Left kidney (tissue), 2 donors: Measurements from ENCODE around the gene RBPJL. TPM values are rescaled to one million over a fixed set of nuclear protein-coding genes. Genes with fewer than 3 reads are reported as not detected.
"Not testable (repeated sequence)": the region's sequence is repeated elsewhere in the genome, so short reads cannot be mapped to it uniquely, and the experiment has no call there.

Experiments used
- DNase-seq: peaks from one replicate; pipeline ENCODE4 v3.0.0-alpha.2; 2013
- polyA plus RNA-seq: library from polyadenylated mRNA; unstranded; fragments of 120-200 nt; gene quantifications from one replicate; pipeline ENCODE4 v1.2.1, GENCODE V29; 2013; ENCODE audit not compliant: insufficient read length

The RBPJL gene
- polyA plus RNA-seq, 1 donor = not detected

DNA sequence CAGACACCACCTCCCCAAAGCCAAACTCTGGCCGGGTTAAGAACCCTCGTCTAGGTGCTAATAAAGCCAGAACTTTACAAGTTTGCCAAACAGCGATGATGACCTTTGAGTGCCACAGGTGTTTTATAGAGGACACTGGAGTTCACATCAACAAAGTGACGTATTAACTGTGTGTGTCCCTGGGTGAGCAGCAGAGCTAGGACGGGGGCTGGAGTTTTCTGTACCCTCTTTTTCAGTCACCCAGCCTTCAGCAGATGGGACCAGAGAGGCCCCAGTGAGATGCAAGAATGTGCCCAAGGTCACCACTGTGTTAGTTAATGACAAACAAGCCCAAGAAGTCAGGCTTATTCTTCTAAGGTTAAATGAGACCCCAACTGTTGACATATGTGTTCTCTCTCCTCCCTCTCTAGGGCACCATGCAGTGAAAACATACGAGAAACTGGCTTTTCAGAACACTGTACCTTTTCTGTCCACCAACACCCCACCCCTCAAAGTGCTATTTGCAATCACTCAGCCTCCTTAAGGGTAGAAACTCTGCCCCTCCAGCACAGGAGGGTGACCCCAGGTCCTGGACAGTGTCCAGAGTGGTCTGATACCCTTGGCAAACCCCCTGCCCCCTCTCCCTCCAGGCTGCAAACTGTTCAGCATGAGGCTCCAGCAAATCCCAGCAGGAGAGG, 36.4 kb downstream of the RBPJL start:
- no peak for DNase-seq

DNA sequence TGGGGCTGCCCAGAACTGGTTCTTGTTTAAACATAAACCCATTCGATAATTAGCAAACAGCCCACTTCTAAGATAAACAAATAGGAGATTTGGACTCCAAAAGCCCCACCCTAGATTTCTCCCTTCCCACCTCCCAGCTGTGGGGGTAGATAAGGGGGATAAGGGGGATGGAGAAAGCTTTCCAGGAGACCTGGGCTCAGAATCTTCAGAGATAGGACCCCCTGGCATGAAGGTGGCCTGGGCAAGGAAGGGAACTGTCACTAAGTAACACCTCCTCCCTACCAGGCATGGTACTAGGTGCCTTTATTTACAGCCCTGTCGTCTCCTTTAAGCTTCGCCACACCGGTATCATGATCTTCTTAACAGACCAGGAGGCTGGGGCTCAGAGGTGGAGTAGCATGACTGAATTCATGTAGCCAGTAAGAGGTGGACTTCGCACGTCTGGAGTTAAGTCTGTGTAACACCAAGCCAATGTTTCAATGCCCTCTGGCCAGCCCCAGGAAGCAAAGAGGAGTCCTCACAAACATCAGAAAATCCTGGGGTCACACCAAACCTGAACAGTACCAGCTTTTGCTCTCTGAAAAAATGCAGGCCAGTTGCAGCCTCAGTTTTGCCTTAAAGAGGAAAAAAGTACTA, 37.0 kb downstream of the RBPJL start:
- DNase-seq = no peak

GRCh38 chr20:45344168-45344860, 37.7 kb downstream of the RBPJL start:
- DNase-seq = no peak

GRCh38 chr20:45345104-45345936, 38.7 kb downstream of the RBPJL start:
- no peak for DNase-seq

GRCh38 chr20:45346291-45346718, 39.7 kb downstream of the RBPJL start:
- DNase-seq = no peak

GRCh38 chr20:45346851-45347250, 40.2 kb downstream of the RBPJL start:
- DNase-seq = no peak

GRCh38 chr20:45347297-45347935, 40.8 kb downstream of the RBPJL start:
- no peak for DNase-seq

DNA sequence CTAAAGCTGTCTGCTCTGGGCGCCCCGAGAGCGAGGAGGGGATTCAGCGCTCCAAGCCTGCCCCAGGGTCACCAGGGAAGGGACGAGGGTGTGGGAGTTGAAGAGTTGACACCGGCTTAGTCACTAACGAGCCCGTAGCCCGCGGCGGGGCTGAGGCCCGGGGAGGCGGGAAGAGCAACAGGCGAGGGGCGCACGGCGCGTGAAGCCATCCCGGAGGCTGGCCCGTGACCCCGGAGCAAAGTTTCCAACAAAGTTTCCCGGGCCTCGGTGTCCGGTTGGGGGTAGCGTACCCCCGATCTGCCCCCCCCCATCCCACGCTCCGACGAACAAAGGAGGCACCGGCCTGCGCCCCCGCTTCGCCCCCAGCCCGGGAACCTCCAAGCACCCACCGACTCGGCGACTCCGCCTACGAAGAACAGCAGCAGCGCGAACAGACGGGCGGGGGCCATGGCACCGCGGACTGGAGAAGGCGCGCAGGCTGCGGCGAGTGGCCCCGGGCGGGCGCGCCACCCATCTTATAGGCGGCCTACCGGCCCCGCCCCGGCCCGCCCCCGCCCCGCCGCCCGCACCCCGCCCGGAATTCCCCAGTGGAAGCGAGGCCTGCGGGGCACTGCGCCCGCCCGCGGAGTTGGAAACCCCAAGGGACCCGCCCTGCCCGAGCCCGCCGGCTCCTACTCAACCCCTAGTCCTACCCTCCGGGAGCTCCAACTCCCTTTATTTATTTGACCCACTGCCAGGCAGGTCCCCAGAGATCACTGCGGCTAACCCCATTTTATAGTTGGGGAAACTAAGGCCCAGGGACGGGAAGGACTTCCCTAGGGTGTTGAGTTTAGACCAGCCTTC, 41.5 kb downstream of the RBPJL start, which contains the start of gene SDC4:
SDC4 (minus strand) TSS at position 489 of the 843 bp plus-strand sequence; CDS start at position 449, 40 bp downstream.
- no peak for DNase-seq

DNA sequence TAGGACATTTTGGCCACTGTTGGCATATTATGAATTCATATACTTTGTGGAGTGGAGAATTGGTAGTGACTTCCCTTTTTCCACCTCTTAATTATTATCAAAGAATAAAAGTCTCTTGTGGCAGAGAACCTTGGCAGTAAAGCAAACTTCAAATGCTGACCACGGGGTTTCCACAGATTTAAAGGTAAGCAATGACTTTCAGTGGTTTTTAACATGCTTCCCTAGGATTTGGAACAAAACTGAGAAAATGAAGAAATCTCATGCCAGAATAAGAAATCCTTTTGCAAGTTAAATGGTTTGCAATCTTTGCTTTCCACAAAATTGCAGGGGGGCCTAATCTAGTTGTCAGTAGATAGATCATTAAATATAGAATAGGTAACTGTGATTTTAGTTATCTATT, 43.6 kb downstream of the RBPJL start:
- no peak for DNase-seq

- not testable (repeated sequence) for DNase-seq
These were observed 44.2 kb downstream of the RBPJL start for GRCh38 chr20:45350795-45351194.

GRCh38 chr20:45352729-45353128, 46.1 kb downstream of the RBPJL start:
- no peak for DNase-seq

DNA sequence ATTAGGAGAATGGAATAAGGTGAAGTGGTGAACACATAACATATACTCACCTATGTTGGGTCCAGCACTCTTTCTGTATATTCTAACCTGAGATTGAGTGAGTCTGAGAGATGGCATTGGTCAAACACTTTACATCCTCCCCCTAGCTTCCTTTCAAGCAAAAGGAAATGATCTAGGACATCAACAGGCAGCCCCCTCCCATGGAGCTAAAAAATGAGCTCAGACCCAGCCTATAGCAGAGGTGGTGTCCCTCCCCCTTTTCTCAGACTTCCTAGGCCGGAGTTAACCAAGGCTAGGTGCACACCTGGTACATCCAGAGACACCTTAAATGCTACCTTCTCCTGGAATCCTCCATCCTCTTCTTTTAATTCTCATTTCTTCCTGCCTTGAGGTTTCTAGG, 47.1 kb downstream of the RBPJL start:
- no peak for DNase-seq

- DNase-seq = no peak
These were observed 48.0 kb downstream of the RBPJL start for GRCh38 chr20:45354423-45355208.

DNA sequence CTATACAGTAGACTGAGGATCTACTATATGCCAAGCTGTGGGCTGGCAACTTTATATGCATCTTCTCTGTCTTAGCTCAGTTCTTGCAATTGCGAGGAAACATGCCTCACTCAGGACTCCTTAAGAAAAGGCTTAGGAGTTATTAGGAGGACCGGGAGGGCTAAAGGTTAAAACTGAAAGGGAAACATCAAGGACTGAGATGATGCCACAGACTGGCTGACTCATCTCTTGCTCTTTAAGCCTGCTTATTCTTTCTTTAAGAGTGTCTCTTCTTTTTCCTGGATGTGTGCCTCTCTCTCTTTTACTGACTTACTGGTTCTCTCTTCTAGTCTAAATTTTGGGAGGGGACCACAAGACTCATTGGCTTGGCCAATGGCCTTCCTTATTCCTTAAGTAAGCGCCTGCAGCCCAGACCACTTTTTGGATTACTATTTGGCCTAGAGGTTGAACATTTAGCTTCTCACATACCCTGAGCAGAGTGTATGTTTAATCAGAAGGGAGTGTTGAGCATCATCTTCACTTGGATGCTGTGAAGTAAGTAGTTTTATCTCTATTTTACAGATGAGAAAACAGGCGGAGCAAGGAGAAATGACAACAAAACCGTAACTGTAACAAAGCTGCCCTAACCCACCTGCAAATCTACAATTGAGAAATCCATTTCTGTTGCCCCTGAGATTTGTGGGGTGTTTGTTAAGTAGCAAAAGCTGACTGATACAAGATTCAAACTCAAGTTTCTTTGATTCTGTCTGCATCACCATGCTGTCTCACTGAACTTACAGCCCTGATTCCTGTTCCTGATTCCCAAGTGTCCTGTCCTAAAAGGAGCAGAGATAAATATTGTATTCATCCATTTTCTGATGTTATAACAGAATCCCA, 48.8 kb downstream of the RBPJL start:
- no peak for DNase-seq

DNA sequence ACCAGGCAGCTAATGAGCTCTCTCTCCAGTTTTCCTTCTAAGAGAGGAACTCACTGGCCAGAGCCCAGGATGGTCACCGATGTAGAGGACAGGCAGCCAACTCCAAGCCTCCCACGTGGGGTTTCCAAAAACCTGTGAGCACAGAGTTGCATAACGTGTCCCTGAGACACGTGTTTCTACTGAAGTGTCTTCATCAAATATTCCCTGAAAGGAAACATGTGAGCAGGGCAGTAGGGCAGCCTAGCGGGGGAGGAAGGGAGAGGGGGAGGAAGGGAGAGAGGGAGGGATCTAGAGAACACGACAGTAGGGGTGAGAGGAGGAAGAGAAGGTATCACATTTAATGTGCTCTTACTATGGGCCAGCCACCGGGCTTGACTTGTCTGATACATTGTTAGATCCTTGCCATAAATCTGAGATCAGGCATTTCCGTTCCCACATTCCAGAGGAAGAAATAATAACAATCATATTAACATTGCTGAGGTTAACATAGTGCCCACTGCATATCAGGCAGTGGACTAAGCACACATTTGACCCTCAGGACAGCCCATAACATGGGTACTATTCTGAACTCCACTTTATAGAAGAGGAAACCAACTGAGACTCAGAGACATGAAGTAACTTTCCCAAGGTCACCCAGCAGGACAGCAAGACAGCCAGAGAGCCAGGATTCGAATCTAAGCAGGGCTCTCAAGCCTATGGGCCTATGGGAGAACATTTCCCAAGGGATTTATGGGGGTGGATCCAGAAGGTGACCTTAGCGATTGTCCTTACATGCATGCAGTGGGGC, 51.8 kb downstream of the RBPJL start:
- no peak for DNase-seq

DNA sequence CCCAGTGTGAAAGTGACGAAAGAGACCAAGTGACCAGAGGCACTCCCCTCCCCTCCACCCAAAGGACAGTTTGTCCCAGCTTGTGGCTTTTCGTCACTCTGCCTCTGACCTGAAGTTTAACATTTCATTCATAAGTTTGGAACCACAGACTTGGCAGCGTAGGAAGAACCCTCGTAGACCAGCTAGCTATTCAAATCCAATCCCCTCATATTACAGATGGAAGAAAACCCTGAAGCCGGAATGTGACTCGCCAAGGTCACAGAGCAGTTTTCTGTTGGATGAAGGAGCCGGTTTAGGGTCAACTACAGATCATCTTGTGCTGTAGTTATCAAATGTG, 52.4 kb downstream of the RBPJL start:
- DNase-seq = no peak

GRCh38 chr20:45359406-45360148, 52.9 kb downstream of the RBPJL start:
- DNase-seq = no peak

GRCh38 chr20:45361793-45362192, 55.2 kb downstream of the RBPJL start:
- DNase-seq = no peak
